Keratinocyte (primary cell): ENCODE results near the gene RNF123.

Experiments
- EZH2 ChIP-seq: IDR thresholded peaks from one replicate; pipeline ENCODE4 v1.6.1; 2012; ENCODE audit warnings: inconsistent platforms, mild to moderate bottlenecking, low read length, moderate library complexity
- TF ChIP-seq, protein P1 (sequence below), 3 experiments: IDR thresholded peaks in 1 of 3; conservative IDR thresholded peaks in 1 of 3; optimal IDR thresholded peaks in 1 of 3; 2 replicates in 2 of 3; 3 replicates in 1 of 3; pipeline versions ENCODE3 to v1.5.1; 2011; ENCODE audit warnings: low read length in 3 of 3, mild to moderate bottlenecking in 3 of 3, moderate library complexity in 2 of 3, control low read depth in 1 of 3, inconsistent platforms in 1 of 3; ENCODE audit not compliant: insufficient read depth in 2 of 3; ENCODE audit errors: extremely low read depth in 1 of 3

GRCh38 chr3:49721596-49721895 lies 32.2 kb downstream of the RNF123 start:
- TF ChIP-seq, protein P1, sequence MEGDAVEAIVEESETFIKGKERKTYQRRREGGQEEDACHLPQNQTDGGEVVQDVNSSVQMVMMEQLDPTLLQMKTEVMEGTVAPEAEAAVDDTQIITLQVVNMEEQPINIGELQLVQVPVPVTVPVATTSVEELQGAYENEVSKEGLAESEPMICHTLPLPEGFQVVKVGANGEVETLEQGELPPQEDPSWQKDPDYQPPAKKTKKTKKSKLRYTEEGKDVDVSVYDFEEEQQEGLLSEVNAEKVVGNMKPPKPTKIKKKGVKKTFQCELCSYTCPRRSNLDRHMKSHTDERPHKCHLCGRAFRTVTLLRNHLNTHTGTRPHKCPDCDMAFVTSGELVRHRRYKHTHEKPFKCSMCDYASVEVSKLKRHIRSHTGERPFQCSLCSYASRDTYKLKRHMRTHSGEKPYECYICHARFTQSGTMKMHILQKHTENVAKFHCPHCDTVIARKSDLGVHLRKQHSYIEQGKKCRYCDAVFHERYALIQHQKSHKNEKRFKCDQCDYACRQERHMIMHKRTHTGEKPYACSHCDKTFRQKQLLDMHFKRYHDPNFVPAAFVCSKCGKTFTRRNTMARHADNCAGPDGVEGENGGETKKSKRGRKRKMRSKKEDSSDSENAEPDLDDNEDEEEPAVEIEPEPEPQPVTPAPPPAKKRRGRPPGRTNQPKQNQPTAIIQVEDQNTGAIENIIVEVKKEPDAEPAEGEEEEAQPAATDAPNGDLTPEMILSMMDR (optimal IDR thresholded peaks at IDR 0.05 in 1 of 3, IDR thresholded peaks at IDR 0.05 in 1 of 3, conservative IDR thresholded peaks at IDR 0.05 in 1 of 3; ENCODE audit: extremely low read depth in 1 of 3, insufficient read depth in 2 of 3, low read length in 3 of 3): no peak
- TF ChIP-seq EZH2: no peak
